Umbilical cord (tissue), 2 donors: ENCODE data around the gene LRP2. TPM values are rescaled to one million over a fixed set of nuclear protein-coding genes. Genes with fewer than 3 reads are reported as not detected.

Experiments used
- DNase-seq: peaks from one replicate; pipeline ENCODE4 v3.0.0-alpha.2; 2015; ENCODE audit warnings: low spot score
- total RNA-seq: library from RNA; depleted of rRNA; stranded (reverse); fragments of >200 nt; gene quantifications from one replicate; pipeline ENCODE4 v1.2.3, GENCODE V29; 2014; ENCODE audit warnings: low replicate concordance; ENCODE audit not compliant: insufficient read depth

Gene LRP2
- total RNA-seq, 1 donor from 2014 or later: 0.72 TPM

GRCh38 chr2:169129703-169130243 is 232.6 kb downstream of the LRP2 start:
- DNase-seq: no peak

DNA sequence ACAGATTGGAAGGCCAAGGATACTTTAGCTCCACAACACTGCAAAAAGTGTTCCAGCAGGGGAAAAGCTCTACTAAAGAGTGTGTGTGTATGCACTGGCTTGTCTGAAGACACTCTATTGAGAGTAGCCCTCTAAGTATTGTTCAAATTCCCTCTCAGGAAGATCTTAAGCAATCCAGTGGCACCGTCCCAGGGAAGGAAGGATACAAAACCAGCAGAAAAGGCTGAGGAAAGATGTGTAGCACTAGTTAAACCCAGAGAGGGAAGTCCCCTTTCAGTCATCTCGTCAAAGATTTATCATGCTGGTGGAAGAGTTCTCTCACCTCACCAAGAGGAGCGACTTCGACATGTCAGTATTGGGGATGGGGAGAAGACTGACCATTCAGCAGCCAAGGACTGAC is 242.5 kb downstream of the LRP2 start:
- DNase-seq: no peak

- no peak for DNase-seq
These were observed 243.1 kb downstream of the LRP2 start for GRCh38 chr2:169119123-169119760.

DNA sequence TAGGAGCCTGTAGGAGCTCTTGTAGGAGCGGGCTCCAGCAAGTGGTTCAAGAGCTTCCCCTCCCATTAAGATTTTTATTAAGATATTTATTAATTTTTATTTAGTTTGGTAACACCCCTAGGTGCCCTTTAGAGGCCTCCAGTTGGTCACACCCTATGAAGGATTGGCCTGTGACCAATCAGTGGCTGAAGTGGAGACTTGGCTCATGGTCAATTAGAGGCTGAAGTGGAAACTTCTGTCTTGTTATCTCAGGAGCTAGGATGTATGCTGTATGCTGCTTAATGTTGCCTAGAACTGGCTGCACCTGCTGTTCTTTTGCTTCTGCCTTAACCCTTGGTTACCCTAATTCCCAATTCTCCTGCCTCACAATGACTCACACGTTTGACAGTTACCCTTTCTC is 244.3 kb downstream of the LRP2 start:
- no peak for DNase-seq

GRCh38 chr2:169116993-169117392 is 245.3 kb downstream of the LRP2 start:
- no peak for DNase-seq

DNA sequence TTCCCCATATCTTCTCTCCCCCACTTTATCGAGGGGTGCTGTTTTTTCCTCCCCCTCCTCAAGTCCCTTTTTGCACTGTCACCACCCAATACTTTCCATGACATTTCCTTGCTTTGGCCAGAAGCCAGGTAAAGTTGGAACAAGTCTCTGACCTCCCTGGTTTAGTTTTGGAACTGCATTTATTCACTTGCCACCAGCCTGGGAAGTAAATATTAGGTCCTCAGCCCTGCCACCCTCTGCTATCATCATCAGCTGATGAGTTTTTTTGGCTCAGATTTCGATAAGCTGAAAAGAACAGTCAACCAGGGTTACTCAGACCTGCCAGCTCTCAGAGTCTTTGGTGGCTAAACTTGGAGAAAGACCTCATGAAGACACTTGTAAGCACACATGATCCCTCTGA is 246.0 kb downstream of the LRP2 start:
- no peak for DNase-seq

GRCh38 chr2:169114056-169114455 is 248.3 kb downstream of the LRP2 start:
- DNase-seq: no peak

- DNase-seq: no peak
These were observed 249.5 kb downstream of the LRP2 start for GRCh38 chr2:169112841-169113240.

DNA sequence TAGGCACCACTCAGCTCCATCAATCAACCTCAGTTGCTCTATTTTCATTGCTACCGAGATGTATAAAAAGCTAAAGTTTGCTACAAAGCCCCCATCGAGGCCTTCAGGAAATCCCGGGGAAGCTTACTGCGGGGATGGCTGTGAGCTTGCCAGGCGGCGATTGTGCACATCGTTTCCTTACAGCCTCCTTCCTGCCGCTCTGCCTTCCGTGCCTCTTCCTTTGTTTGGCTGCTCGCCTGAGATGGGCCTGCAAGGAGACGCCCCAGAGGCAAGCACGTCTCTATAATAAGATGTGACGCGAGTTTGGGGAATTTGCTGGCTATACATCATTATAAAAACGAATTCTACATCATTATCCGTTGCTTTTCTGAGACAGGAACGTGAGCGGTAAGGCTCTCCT is 251.4 kb downstream of the LRP2 start:
- DNase-seq: no peak

DNA sequence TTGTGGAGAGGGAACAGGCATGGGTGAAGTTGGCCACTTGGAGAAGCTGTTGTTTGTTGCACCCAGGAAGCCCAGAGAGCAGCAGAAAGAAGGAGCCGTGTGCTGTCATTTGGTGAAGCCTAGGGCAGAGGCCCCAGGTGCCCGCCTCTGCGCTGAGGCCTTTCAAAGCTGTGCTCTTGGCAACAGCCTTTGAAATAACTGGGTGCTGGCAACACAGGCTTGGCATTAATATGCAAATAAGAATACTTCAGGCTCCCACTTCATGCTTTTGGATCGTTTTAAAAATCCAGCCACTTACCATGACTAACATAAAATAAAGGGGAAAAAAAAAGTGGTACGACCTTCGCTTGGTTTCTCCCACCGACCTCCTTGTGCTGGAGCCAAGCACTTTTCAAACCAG is 251.9 kb downstream of the LRP2 start:
- DNase-seq: no peak

DNA sequence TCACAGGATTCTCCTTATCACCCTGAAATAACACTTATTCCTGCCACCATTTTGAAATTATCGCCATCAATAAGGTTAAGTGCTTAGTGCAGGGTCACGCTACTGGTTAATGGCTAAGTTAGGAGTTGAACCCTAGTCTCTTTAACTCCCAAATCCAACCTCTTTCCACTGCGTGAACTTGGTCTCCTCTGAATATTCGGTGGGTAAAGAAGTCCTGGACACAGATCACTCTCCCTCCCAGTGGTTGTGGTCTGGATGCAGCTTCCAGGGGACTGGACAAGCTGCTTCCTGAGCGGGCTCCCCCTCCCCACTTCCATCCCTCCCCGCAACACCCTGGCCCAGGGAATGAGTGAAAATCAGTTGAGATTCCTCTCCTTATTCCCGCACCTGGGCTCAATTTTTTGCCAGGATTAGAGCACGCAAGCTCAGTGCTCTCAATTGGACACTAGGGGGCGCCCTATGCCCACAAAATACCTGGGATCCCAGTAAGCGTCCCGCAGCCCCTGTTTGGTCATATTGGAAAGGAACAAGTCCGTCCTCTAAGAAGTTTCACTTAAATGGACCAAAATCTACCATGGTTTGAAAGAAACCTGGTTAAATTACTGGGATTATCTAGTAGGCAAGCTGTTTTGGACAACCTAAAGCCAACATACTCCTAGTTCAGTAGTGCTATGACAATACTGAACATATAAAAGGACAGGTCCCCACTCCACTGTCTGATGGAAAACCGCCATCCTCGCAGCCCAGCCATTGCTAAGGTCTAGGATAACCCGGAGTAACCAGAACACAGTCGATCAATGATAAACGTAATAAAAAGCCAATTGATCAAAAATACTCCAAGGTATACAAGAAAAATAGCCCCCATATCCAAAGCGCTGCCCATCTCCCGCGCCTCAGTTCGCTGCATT is 252.6 kb downstream of the LRP2 start:
- DNase-seq: peak; percentile 81

GRCh38 chr2:169108099-169108884 is 254.0 kb downstream of the LRP2 start:
- DNase-seq: no peak

GRCh38 chr2:169107645-169108044 is 254.7 kb downstream of the LRP2 start:
- no peak for DNase-seq

GRCh38 chr2:169106563-169107545 is 255.5 kb downstream of the LRP2 start:
- no peak for DNase-seq

DNA sequence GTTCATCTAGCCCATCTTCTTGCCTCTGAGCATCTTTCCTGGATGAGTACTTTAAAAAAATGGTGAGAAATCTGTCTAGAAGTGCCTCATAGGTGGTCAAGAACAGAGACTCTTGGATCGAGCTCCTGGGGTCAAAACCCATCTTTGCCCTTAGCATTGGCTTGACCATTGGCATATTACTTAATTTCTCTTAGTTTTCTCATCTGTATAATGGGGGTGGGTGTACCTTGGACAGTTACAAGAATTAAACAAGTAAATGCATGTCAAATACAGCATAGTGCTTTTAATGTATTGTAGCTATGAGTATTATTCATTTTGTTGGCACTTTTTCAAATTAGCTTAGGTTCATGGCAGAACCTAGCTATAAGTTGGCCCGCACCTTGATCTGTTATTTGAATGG is 256.2 kb downstream of the LRP2 start:
- DNase-seq: no peak

GRCh38 chr2:169105476-169105875 is 256.9 kb downstream of the LRP2 start:
- DNase-seq: no peak

DNA sequence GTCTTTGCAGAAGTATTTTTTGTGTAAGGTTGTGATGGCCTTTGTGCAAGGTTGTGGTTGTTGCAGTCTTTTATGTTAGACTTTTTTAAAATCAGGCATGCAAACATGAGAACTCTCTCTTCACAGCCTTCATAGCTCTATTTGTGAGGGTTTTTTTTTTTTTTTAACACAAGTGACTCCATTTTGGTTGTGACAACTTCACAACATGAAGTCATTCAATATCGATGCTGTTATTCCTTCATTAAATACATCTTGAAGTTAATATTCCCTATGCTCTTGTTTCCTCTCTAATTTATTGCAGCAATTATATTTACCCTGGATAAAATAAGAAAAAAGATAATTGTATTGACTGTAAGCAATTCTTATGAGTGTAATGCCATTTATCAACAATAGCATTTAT is 257.5 kb downstream of the LRP2 start:
- DNase-seq: no peak

- peak; percentile 85 for DNase-seq
These were observed 266.7 kb downstream of the LRP2 start for GRCh38 chr2:169095621-169096105.

GRCh38 chr2:169094676-169095075 is 267.7 kb downstream of the LRP2 start:
- DNase-seq: no peak

- DNase-seq: no peak
These were observed 268.8 kb downstream of the LRP2 start for GRCh38 chr2:169093535-169093934.
